Ishikawa (cell line): ENCODE results near the gene CCDC86.

ENCODE experiments used
- CEBPB ChIP-seq: IDR thresholded peaks from 2 replicates; pipeline ENCODE4 v1.6.1; 2012
- EGR1 ChIP-seq: IDR thresholded peaks from 2 replicates; pipeline ENCODE4 v1.6.1; 2012
- EP300 ChIP-seq: IDR thresholded peaks from 2 replicates; pipeline ENCODE4 v1.6.1; 2012; ENCODE audit warnings: borderline replicate concordance
- FOXM1 ChIP-seq: IDR thresholded peaks from 2 replicates; pipeline ENCODE4 v1.6.1; 2012; ENCODE audit warnings: low read depth, borderline replicate concordance
- RAD21 ChIP-seq: IDR thresholded peaks from 2 replicates; pipeline ENCODE4 v1.6.1; 2012; ENCODE audit warnings: low read depth
- TAF1 ChIP-seq: IDR thresholded peaks from 2 replicates; pipeline ENCODE4 v1.6.1; 2012; ENCODE audit warnings: low read depth, mild to moderate bottlenecking
- TCF12 ChIP-seq: IDR thresholded peaks from 2 replicates; pipeline ENCODE4 v1.6.1; 2012; ENCODE audit warnings: low read depth
- TEAD4 ChIP-seq: IDR thresholded peaks from 2 replicates; pipeline ENCODE4 v1.6.1; 2012
- USF1 ChIP-seq: IDR thresholded peaks from 2 replicates; pipeline ENCODE4 v1.6.1; 2012
- YY1 ChIP-seq: IDR thresholded peaks from 2 replicates; pipeline ENCODE4 v1.6.1; 2012; ENCODE audit warnings: low read depth
- ZBTB7A ChIP-seq: IDR thresholded peaks from 2 replicates; pipeline ENCODE4 v1.6.1; 2012; ENCODE audit warnings: low read depth
- TF ChIP-seq, protein P1 (sequence below): IDR thresholded peaks from 2 replicates; pipeline ENCODE4 v1.6.1; 2012; ENCODE audit warnings: low read depth, mild to moderate bottlenecking
- TF ChIP-seq, protein P2 (sequence below): IDR thresholded peaks from 2 replicates; pipeline ENCODE4 v1.6.1; 2012

DNA sequence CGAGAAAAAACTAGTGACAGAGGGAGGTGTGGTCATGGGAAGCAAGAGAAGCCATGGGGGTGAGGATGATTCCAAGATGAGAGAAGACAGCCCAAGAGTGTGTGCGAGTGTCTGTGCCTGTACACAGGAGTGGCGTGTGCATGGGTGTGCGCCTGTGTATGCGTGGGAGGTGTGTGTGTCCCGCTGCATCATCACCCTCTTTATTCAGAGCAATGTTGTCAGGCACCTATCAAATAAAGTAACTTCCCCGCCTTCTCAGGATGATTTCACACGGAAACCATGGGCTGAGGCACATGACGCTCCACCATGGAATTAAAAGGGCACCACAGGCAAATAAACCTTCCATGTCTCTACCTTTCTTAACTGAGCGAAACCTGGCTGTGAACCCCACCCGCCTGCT is 32.2 kb upstream of the CCDC86 start:
- TF ChIP-seq, protein P1, sequence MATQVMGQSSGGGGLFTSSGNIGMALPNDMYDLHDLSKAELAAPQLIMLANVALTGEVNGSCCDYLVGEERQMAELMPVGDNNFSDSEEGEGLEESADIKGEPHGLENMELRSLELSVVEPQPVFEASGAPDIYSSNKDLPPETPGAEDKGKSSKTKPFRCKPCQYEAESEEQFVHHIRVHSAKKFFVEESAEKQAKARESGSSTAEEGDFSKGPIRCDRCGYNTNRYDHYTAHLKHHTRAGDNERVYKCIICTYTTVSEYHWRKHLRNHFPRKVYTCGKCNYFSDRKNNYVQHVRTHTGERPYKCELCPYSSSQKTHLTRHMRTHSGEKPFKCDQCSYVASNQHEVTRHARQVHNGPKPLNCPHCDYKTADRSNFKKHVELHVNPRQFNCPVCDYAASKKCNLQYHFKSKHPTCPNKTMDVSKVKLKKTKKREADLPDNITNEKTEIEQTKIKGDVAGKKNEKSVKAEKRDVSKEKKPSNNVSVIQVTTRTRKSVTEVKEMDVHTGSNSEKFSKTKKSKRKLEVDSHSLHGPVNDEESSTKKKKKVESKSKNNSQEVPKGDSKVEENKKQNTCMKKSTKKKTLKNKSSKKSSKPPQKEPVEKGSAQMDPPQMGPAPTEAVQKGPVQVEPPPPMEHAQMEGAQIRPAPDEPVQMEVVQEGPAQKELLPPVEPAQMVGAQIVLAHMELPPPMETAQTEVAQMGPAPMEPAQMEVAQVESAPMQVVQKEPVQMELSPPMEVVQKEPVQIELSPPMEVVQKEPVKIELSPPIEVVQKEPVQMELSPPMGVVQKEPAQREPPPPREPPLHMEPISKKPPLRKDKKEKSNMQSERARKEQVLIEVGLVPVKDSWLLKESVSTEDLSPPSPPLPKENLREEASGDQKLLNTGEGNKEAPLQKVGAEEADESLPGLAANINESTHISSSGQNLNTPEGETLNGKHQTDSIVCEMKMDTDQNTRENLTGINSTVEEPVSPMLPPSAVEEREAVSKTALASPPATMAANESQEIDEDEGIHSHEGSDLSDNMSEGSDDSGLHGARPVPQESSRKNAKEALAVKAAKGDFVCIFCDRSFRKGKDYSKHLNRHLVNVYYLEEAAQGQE, result no peak
- no peak for TF ChIP-seq TAF1
- no peak for TF ChIP-seq YY1
- TF ChIP-seq CEBPB, result no peak
- TF ChIP-seq TCF12, result no peak
- no peak for TF ChIP-seq TEAD4
- no peak for TF ChIP-seq RAD21
- no peak for TF ChIP-seq ZBTB7A
- TF ChIP-seq EGR1, result no peak
- no peak for TF ChIP-seq EP300
- TF ChIP-seq, protein P2, sequence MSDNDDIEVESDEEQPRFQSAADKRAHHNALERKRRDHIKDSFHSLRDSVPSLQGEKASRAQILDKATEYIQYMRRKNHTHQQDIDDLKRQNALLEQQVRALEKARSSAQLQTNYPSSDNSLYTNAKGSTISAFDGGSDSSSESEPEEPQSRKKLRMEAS, result no peak
- no peak for TF ChIP-seq USF1
- TF ChIP-seq FOXM1, result no peak
